ENCODE measurements around the gene MAML3.

GRCh38 chr4:139849219-139849618 lies 304.8 kb downstream of the MAML3 start:
- TF ChIP-seq CTCF (conservative IDR thresholded peaks at IDR 0.05; ENCODE audit: low read depth in 2 of 2) (no peak), EZH2 (IDR thresholded peaks at IDR 0.05; ENCODE audit: low read depth, unreplicated experiment) (no peak)
